ENCODE data around the gene SPI1.
"Not testable (repeated sequence)": the region's sequence is repeated elsewhere in the genome, so short reads cannot be mapped to it uniquely, and the experiment has no call there.

Gene SPI1

GRCh38 chr11:47337229-47337924, 41.0 kb downstream of the SPI1 start:
- DNase-seq: no peak

DNA sequence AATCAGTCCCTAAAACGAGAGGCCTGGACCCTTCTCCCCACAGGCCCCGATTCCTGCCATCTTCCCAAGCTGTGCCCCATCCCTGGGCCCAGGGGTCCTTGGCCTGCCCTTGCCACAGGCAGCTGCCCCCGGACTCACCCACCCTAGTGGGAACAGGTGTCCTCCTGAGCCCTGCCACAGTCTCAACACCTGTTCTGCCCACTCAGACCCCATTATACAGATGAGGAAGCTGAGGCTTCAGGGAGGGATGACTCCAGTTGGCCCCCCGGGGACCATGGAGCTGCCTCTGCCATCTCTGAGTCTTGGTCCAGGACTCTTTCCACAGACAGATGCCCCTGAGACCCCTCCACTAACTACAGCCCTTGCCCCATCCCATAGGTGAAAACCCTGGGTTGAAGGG, 41.8 kb downstream of the SPI1 start:
- no peak for DNase-seq

GRCh38 chr11:47335733-47336132, 42.6 kb downstream of the SPI1 start:
- DNase-seq: no peak

- not testable (repeated sequence) for DNase-seq
These were observed 43.5 kb downstream of the SPI1 start for GRCh38 chr11:47334699-47335411.

DNA sequence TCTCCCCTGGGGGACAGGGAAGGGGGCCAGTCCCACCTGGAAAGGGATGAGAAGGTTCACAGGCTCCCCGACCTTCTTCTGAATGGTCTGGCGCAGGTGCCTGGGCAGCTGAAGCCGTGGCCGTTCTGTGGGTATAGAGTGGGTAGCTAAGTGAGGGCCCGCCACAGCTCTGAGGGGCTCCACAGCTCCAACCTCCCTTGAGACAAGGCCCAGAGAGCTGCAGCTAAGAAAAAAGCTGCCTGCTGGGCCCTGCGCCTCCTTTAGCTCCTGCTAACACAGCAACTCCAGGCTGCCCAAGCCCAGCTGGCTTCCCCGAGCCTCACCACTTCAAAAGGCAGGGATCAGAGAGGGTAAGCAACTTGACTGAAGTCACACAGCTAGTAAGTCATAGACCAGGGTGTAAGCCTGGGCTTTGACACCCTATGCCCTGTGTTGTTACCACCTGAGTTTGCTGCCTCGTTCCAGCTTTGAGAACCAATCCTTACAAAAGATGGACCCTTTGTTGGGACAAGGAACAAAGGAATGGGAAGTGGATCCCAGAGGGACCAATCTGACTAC, 44.4 kb downstream of the SPI1 start:
- DNase-seq: no peak

DNA sequence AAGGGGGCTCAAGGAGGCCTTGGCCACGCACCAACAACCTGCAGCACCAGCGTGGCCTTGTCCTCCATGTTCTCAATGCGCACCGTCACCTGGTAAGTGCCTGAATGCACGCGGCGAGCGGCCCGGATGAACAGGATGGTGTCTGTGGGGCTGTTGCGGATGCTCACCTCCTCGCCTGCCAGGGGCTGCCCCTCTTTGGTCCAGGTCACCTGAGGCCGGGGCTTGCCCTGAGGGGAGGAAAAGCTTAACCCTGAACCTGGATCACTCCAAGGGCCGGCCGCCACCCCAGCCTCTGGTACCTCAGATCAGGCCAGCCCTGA, 44.9 kb downstream of the SPI1 start:
- no peak for DNase-seq

- DNase-seq: no peak
These were observed 45.4 kb downstream of the SPI1 start for GRCh38 chr11:47332791-47333525.

DNA sequence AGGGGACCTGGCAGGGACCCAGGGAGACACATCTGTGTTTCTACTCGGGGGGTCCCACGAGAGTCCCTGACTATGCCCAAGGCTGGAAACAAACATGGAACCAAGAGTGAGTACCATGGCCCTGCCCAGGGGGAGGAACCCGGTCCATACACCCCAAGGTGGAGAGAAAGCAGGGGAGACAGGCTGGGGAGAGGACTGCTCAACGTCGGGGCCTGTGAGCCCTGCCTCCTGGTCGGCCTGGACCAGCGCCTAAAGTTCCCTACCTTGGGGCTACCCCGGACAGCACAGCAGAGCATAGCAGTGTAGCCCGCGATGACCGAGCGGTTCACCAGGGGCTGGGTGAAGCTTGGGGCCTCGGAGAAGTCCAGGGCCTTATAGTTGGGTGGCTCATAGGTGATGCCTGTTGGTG, 46.0 kb downstream of the SPI1 start:
- DNase-seq: no peak

DNA sequence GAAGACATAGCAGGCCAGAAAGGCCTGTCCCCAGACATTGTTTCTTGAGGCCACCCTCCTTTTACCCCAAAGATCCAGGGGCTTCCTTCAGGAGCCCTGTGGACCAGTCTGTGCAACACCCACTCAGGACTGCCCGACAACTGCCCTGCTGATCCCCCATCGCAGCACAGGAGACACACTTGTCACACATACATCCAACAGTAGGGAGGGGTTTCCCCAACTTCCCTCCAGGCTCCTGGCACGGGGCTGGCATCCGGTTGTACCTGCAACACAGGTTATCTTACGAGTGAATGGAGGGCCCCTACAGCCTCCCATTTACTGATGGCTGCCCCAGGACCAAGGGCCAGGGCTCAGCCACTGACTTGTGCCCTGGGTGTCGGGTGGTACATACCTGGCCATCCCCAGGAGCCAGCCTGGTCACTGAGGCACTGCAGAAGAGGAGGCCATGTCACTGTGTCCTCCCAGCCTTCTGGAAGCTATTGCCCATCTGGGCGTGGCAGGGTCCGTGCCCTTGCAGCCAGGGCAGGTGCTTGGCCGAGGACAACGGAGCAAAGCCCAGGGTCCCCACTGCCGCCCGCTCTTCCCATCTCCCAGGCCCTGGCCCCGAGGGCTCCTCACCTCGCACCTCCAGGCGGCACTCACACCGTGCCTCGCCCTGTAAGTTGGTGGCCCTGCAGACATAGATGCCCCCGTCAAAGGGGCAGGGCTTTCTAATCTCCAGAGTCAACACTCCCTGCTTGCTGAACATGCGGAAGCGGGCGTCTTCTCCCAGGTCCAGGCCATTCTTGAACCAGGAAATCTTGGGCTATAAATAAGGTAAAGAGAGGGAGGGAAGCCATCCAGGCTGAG, 46.7 kb downstream of the SPI1 start:
- no peak for DNase-seq

DNA sequence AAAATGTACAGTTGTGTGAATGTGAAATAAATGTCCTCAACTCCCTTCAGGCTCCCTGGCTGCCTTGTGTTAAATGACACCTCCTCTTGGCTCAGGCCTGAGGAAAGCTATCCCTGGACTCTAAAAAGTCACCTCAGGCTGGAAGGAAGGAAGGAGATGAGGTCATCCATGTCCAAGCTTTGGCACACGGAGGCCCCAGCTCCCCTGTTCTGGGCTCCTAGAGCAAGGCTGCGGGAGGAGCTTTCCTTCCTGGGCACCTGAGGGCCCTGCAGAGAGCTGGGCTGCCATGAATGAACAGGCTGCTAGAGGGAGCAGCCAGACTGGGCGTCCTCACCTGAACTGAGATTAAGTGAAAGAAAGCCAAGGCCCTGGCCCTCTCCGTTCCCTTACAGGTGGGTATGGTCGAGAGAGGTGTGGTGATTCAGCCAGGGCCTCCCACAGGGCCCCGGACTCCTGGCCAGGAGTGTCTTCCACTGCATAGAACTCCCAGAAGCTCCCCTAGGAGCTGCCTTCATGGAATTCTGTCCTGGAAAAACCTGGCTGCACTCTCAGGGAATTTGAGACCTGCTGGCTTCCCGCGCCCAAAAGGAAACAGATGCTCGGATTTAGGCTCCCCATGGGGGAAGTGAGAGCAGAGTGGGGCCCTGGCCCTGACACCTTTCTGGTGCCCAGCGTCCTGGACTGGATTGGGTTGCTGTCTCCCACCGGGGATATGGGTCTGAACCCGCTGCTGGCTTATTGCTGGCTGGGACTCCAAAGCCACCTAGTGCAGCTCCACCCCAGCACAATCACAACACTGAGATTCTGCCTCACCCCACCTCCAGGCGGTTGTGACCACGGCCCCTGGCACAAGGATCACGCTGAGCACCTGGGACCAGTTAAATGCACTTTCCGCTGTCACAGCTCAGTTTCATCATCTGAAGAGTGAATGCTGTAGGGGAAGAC, 48.1 kb downstream of the SPI1 start:
- no peak for DNase-seq

DNA sequence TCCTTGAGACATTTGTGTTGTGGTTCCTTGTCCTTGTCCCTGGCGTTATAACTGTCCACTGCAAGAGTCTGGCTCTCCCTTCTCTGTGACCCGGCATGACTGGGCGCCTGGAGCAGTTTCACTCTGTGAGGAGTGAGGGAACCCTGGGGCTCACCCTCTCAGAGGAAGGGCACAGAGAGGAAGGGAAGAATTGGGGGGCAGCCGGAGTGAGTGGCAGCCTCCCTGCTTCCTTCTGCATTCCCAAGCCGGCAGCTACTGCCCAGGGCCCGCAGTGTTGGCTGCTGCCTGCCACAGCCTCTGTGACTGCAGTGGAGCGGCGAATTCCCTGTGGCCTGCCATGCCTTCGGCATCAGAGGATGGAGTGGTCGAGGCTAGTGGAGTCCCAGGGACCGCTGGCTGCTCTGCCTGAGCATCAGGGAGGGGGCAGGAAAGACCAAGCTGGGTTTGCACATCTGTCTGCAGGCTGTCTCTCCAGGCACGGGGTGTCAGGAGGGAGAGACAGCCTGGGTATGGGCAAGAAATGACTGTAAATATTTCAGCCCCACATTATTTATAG, 48.8 kb downstream of the SPI1 start:
- DNase-seq: no peak

- DNase-seq: no peak
These were observed 49.6 kb downstream of the SPI1 start for GRCh38 chr11:47328449-47329390.

DNA sequence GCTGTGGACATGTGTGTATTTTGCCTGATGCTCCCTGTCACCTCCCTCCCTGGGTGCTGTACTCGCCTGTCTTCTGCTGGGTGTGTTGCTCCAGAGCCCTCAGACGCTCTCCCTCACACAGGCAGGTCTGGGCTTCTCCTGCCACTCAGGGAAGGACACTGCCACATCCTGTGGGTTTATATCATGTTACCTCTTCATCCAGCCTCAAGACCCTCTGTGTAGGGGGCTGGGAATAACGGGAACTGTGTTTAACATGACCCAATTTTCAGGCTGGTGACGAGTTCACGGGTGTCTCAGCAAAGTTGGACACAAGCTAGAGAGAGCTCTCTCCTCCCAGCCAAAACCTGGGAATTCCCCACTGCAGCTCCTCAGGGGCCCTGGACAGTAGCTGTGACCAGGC, 50.4 kb downstream of the SPI1 start:
- DNase-seq: no peak

DNA sequence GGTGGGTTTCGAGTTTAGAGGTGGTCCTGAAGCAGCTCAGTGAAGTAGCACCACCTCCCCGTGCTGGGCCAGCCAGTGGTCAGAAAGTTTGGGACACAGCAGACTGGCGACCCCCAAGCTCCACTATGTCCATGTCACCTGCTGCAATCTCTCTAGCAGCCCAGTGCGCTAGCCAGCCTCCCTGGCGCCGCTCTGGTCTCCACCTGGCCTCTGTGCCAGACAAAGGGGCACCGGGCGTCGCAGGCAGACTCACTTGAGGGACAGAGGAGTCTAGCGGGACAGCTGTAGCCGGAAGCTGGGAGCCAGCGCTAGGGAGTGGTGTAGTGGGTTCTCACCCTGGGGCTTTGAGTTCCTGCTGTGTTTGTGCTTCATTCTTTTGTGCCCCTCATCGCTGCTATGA, 51.3 kb downstream of the SPI1 start:
- no peak for DNase-seq

DNA sequence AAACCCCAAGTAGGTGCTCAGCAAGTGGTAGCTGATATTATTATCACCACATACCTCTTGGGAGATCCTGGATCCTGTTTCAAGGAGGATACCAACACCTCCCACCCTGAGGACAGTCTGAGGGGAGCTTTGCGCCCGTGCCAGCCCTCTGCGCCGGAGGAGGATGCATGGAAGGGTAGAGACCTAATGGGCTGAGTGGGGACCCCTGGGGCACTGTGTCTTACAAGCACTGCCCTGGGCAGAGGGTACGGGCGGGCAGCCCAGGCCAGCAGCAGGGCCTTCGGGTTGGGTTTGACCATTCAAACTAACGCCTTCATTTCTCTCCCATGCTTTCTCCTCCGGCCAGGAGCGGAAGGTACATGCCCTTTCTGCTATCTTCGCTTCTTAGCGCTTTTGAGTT, 52.1 kb downstream of the SPI1 start:
- DNase-seq: no peak

GRCh38 chr11:47325271-47326041, 52.9 kb downstream of the SPI1 start:
- DNase-seq: no peak

DNA sequence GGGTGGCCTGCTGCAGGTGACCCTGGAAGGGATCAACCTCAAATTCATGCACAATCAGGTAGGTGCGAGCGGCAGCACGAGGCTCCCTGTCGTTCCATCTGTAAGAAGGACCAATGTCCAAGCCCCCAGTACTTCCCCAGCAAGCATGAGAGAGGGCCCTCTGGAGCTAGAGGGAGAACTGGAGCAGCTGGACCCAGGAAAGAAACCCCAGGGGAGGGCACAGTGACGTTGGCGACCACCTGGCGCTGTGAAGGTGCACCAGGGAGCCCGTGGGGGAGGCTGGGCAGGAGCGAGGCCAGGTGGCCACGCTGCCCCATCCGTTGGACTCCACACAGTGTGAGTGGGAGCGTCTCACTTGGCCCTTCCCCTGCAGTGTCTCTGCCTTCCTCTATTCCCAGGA, 53.8 kb downstream of the SPI1 start:
- no peak for DNase-seq

DNA sequence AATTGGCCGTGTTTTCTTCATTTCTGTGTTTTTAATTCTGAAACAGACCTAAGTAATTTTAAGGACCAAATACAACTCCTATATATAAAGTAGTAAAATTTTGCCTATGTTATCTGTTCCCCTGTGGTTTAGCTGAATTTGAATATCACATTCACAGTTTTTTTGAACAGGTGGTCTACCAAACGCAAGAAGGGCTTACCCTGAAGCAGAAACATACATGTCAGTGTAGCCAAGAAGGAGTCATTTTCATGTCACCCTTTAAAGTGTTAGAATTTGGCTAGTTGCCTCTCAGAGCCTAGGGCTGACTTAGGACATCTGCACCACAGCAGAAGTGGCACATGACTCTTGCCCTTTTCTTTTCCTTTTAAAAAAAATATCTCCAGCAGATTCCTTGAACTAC, 60.2 kb downstream of the SPI1 start:
- no peak for DNase-seq

All from effector CD8-positive, alpha-beta T cell (primary cell).